Measurements from ENCODE around the gene HDAC3. TPM values are rescaled to one million over a fixed set of nuclear protein-coding genes. Genes with fewer than 3 reads are reported as not detected.

Gene HDAC3
- total RNA-seq, 6 experiments from 2014 or later, result 18.2 to 26.5 (median 23.3) TPM

DNA sequence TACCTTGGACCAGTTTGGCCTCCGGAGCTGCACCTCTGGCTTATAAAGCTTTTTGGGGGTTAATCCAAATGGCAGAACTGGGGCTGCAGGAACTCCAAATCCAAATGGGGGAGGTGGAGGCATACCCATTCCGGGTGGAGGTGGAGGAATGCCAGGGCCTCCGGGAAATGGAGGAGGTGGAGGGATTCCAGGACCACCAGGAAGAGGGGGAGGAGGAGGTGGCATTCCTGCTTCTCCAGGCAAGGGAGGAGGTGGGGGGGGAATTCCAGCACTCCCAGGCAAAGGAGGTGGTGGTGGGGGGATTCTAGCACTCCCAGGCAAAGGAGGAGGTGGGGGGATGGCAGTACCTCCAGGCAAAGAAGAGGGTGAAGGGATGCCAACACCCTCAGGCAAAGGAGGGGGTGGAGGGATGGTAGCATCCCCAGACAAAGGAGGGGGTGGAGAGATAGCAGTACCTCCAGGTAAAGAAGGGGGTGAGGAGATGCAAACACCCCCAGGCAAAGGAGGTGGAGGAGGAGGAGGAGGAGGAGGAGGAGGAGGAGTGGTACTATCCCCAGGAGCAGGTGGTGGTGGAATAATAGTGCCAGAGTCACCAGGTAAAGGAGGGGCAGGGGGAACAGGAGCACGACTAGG lies 63.0 kb downstream of the HDAC3 start:
- Histone ChIP-seq H3K27ac (no peak overlapping the region), H3K4me1 (no peaks in the 10 kb centered on the region), H3K27me3 (no peaks in the 10 kb centered on the region), H3K36me3 (peaks cover 10 to 84% (median 42%) of the 10 kb centered on the region in 4 donors), H3K9me3 (no peaks in the 10 kb centered on the region), H3K4me3 (no peak overlapping the region)
- ATAC-seq (no peak), DNase-seq (no peak)
- 95% methylated on average over 2 of the region's 4 CpGs for WGBS (ENCODE audit: insufficient coverage, low coverage, low lambda C conversion rate, missing lambda C conversion rate)
- intact Hi-C loops (cut with DNase I), result no loop called here
- TF ChIP-seq POLR2A (IDR thresholded peaks at IDR 0.05), result no peak
- TF ChIP-seq, protein P1, sequence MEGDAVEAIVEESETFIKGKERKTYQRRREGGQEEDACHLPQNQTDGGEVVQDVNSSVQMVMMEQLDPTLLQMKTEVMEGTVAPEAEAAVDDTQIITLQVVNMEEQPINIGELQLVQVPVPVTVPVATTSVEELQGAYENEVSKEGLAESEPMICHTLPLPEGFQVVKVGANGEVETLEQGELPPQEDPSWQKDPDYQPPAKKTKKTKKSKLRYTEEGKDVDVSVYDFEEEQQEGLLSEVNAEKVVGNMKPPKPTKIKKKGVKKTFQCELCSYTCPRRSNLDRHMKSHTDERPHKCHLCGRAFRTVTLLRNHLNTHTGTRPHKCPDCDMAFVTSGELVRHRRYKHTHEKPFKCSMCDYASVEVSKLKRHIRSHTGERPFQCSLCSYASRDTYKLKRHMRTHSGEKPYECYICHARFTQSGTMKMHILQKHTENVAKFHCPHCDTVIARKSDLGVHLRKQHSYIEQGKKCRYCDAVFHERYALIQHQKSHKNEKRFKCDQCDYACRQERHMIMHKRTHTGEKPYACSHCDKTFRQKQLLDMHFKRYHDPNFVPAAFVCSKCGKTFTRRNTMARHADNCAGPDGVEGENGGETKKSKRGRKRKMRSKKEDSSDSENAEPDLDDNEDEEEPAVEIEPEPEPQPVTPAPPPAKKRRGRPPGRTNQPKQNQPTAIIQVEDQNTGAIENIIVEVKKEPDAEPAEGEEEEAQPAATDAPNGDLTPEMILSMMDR (IDR thresholded peaks at IDR 0.05), result no peak

Small RNA genes lying within 50 kb of the gene (small RNA-seq; reads per million reads assigned to genes)
- gene RPS27AP10, result 0 reads per million in 2 experiments

Other genes starting within 250 kb of the HDAC3 start
- 1 to 10 TPM; 1.6 to 5.5 (median 2.4) TPM for gene PCDHGB4, start 249.2 kb downstream of the HDAC3 start, total RNA-seq
- under 1 TPM; 0.27 to 0.88 (median 0.50) TPM for gene PCDHGA8, start 244.2 kb downstream of the HDAC3 start, total RNA-seq
- gene PCDHGB5, start 238.9 kb downstream of the HDAC3 start, total RNA-seq, result 1 to 10 TPM; 3.0 to 6.8 (median 4.0) TPM
- gene PCDHGA9, start 234.1 kb downstream of the HDAC3 start, total RNA-seq, result 1 to 10 TPM; 1.0 to 2.5 (median 1.3) TPM
- 1 to 10 TPM; 1.9 to 5.0 (median 2.9) TPM for gene PCDHGB6, start 228.8 kb downstream of the HDAC3 start, total RNA-seq
- gene PCDHGA10, start 223.9 kb downstream of the HDAC3 start, total RNA-seq, result 1 to 10 TPM; 1.5 to 4.6 (median 2.8) TPM
- 1 to 10 TPM; 1.2 to 3.7 (median 2.7) TPM for gene PCDHGB7, start 219.2 kb downstream of the HDAC3 start, total RNA-seq
- gene PCDHGA11, start 215.8 kb downstream of the HDAC3 start, total RNA-seq, result 1 to 10 TPM in 3 of 6 experiments, under 1 TPM in 3; 0.81 to 1.7 (median 1.1) TPM
- gene PCDHGA12, start 206.3 kb downstream of the HDAC3 start, total RNA-seq, result 1 to 10 TPM in 4 of 6 experiments, under 1 TPM in 2; 0.73 to 1.6 (median 1.3) TPM
- 10 to 100 TPM in 1 of 6 experiments, 1 to 10 TPM in 5; 6.1 to 10.6 (median 7.6) TPM for gene PCDHGC3, start 160.9 kb downstream of the HDAC3 start, total RNA-seq
- 10 to 100 TPM in 1 of 6 experiments, under 1 TPM in 5; 0.20 to 10.7 (median 0.34) TPM for gene PCDHGC4, start 151.8 kb downstream of the HDAC3 start, total RNA-seq
- under 1 TPM; 0.24 to 0.37 (median 0.32) TPM for gene PCDHGC5, start 147.8 kb downstream of the HDAC3 start, total RNA-seq
- gene DIAPH1, start 17.8 kb downstream of the HDAC3 start, total RNA-seq, result 100 to 1,000 TPM in 4 of 6 experiments, 10 to 100 TPM in 2; 93.7 to 114 (median 107) TPM
- gene RELL2, start 148 bp upstream of the HDAC3 start, total RNA-seq, result 1 to 10 TPM in 4 of 6 experiments, under 1 TPM in 2; 0.53 to 2.6 (median 1.2) TPM
- gene FCHSD1, start 14.6 kb upstream of the HDAC3 start, total RNA-seq, result 1 to 10 TPM in 5 of 6 experiments, under 1 TPM in 1; 0.77 to 6.4 (median 3.3) TPM
- 1 to 10 TPM; 1.4 to 6.0 (median 3.7) TPM for gene ARAP3, start 45.4 kb upstream of the HDAC3 start, total RNA-seq
- 10 to 100 TPM; 20.8 to 44.1 (median 29.4) TPM for gene PCDH1, start 241.6 kb upstream of the HDAC3 start, total RNA-seq